ENCODE results near the gene RASGRP1. TPM values are rescaled to one million over a fixed set of nuclear protein-coding genes. Genes with fewer than 3 reads are reported as not detected.

RASGRP1 gene
- total RNA-seq, 4 donors from 2014 or later, result 14.4 to 25.9 (median 18.1) TPM

GRCh38 chr15:38517312-38517975, 47.2 kb downstream of the RASGRP1 start:
- no peak for DNase-seq (ENCODE audit: low spot score in 2 of 2)
- H3K27me3 ChIP-seq, result peaks cover 10% of the 10 kb centered on the region
- 76% methylated on average over 2 of the region's 2 CpGs for WGBS

GRCh38 chr15:38516626-38517025, 48.0 kb downstream of the RASGRP1 start:
- Histone ChIP-seq H3K36me3 (no peaks in the 10 kb centered on the region), H3K27ac (no peak overlapping the region), H3K4me1 (no peaks in the 10 kb centered on the region), H3K9me3 (no peaks in the 10 kb centered on the region), H3K27me3 (peaks cover 13% of the 10 kb centered on the region), H3K4me3 (no peak overlapping the region)
- DNase-seq (ENCODE audit: low spot score in 2 of 2), result no peak
- 87% methylated on average over 5 of the region's 5 CpGs for WGBS
- TF ChIP-seq EP300 (IDR thresholded peaks at IDR 0.05), result no peak
- TF ChIP-seq POLR2AphosphoS5 (IDR thresholded peaks at IDR 0.05), result no peak
- no peak for TF ChIP-seq POLR2A (IDR thresholded peaks at IDR 0.05)
- no peak for TF ChIP-seq CTCF (IDR thresholded peaks at IDR 0.05)

More at GRCh38 chr15:38517312-38517975, 47.2 kb downstream of the RASGRP1 start:
- Histone ChIP-seq H3K36me3 (no peaks in the 10 kb centered on the region), H3K27ac (no peak overlapping the region), H3K4me1 (no peaks in the 10 kb centered on the region), H3K9me3 (no peaks in the 10 kb centered on the region), H3K4me3 (no peak overlapping the region)
- no peak for TF ChIP-seq POLR2A (IDR thresholded peaks at IDR 0.05)
- no peak for TF ChIP-seq EP300 (IDR thresholded peaks at IDR 0.05)
- no peak for TF ChIP-seq CTCF (IDR thresholded peaks at IDR 0.05)
- no peak for TF ChIP-seq POLR2AphosphoS5 (IDR thresholded peaks at IDR 0.05)

GRCh38 chr15:38514601-38515000, 50.0 kb downstream of the RASGRP1 start:
- no peak for DNase-seq (ENCODE audit: low spot score in 2 of 2)
- Histone ChIP-seq H3K36me3 (no peaks in the 10 kb centered on the region), H3K27me3 (peaks cover 13% of the 10 kb centered on the region), H3K9me3 (no peaks in the 10 kb centered on the region), H3K4me1 (no peaks in the 10 kb centered on the region), H3K4me3 (no peak overlapping the region), H3K27ac (no peak overlapping the region)
- TF ChIP-seq POLR2A (IDR thresholded peaks at IDR 0.05) (no peak), CTCF (IDR thresholded peaks at IDR 0.05) (no peak), EP300 (IDR thresholded peaks at IDR 0.05) (no peak), POLR2AphosphoS5 (IDR thresholded peaks at IDR 0.05) (no peak)
- WGBS, result 40% methylated on average over 2 of the region's 2 CpGs

GRCh38 chr15:38512901-38513300, 51.7 kb downstream of the RASGRP1 start:
- Histone ChIP-seq H3K4me3 (no peak overlapping the region), H3K36me3 (no peaks in the 10 kb centered on the region), H3K9me3 (no peaks in the 10 kb centered on the region), H3K27ac (no peak overlapping the region), H3K4me1 (no peaks in the 10 kb centered on the region), H3K27me3 (peaks cover 13% of the 10 kb centered on the region)
- TF ChIP-seq CTCF (IDR thresholded peaks at IDR 0.05) (no peak), POLR2A (IDR thresholded peaks at IDR 0.05) (no peak), EP300 (IDR thresholded peaks at IDR 0.05) (no peak), POLR2AphosphoS5 (IDR thresholded peaks at IDR 0.05) (no peak)
- 87% methylated on average over 1 of the region's 1 CpG for WGBS
- DNase-seq (ENCODE audit: low spot score in 2 of 2), result no peak

GRCh38 chr15:38509152-38509551, 55.5 kb downstream of the RASGRP1 start:
- Histone ChIP-seq H3K27ac (no peak overlapping the region), H3K4me3 (no peak overlapping the region), H3K4me1 (no peaks in the 10 kb centered on the region), H3K9me3 (no peaks in the 10 kb centered on the region), H3K27me3 (peaks cover 9% of the 10 kb centered on the region), H3K36me3 (no peaks in the 10 kb centered on the region)
- 94% methylated on average over 4 of the region's 4 CpGs for WGBS
- DNase-seq (ENCODE audit: low spot score in 2 of 2), result no peak
- TF ChIP-seq POLR2A (IDR thresholded peaks at IDR 0.05) (no peak), EP300 (IDR thresholded peaks at IDR 0.05) (no peak), POLR2AphosphoS5 (IDR thresholded peaks at IDR 0.05) (no peak), CTCF (IDR thresholded peaks at IDR 0.05) (no peak)

All from suprapubic skin (tissue), 4 donors.